OCI-LY1 (cell line): Measurements from ENCODE around the gene TEX261.

ENCODE experiments used
- CTCF ChIP-seq: fragments of 200-600 bp; sonication (generic), shearing (Covaris generic); IDR thresholded peaks from 2 replicates; pipeline ENCODE4 v1.5.1; 2017; ENCODE audit warnings: mild to moderate bottlenecking, antibody characterized with exemption, low read length, moderate library complexity, mixed read lengths
- EZH2 ChIP-seq: fragments of 200-600 bp; sonication (generic), shearing (Covaris generic); IDR thresholded peaks from 2 replicates; pipeline ENCODE4 v1.8.0; 2017; ENCODE audit warnings: borderline replicate concordance, mixed run types, mild to moderate bottlenecking, antibody characterized with exemption, low read length, moderate library complexity, mixed read lengths

GRCh38 chr2:70990216-70990615 lies 4.5 kb downstream of the TEX261 start:
- TF ChIP-seq CTCF, result no peak
- no peak for TF ChIP-seq EZH2
